Ishikawa (cell line): ENCODE measurements around the gene DEF6.

ENCODE experiments used
- TAF1 ChIP-seq: IDR thresholded peaks from 2 replicates; pipeline ENCODE4 v1.6.1; 2012; ENCODE audit warnings: low read depth, mild to moderate bottlenecking
- TF ChIP-seq, protein P1 (sequence below): IDR thresholded peaks from 2 replicates; pipeline ENCODE4 v1.6.1; 2012
- TF ChIP-seq, protein P2 (sequence below): IDR thresholded peaks from 2 replicates; pipeline ENCODE4 v1.6.1; 2012

GRCh38 chr6:35300848-35301247, 3.2 kb downstream of the DEF6 start:
- TF ChIP-seq, protein P1, sequence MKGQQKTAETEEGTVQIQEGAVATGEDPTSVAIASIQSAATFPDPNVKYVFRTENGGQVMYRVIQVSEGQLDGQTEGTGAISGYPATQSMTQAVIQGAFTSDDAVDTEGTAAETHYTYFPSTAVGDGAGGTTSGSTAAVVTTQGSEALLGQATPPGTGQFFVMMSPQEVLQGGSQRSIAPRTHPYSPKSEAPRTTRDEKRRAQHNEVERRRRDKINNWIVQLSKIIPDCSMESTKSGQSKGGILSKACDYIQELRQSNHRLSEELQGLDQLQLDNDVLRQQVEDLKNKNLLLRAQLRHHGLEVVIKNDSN = no peak
- TF ChIP-seq, protein P2, sequence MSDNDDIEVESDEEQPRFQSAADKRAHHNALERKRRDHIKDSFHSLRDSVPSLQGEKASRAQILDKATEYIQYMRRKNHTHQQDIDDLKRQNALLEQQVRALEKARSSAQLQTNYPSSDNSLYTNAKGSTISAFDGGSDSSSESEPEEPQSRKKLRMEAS = no peak
- TF ChIP-seq TAF1 = no peak
